Neural cell (in vitro differentiated cells): ENCODE data around the gene PDE11A. TPM values are rescaled to one million over a fixed set of nuclear protein-coding genes. Genes with fewer than 3 reads are reported as not detected.

Experiments
- H2AFZ ChIP-seq: fragments of 200-600, 300-800 bp; sonication (generic), shearing (Covaris generic); 2 replicates; pipeline ENCODE4 v1.6.0; 2014; ENCODE audit warnings: low read depth, mild to moderate bottlenecking, antibody characterized with exemption, low read length, moderate library complexity
- H3F3A ChIP-seq: fragments of 200-600 bp; shearing (Covaris generic); 2 replicates; pipeline ENCODE4 v1.6.1; 2016; ENCODE audit warnings: mild to moderate bottlenecking, moderate library complexity, mixed read lengths, antibody characterized with exemption, low read length; ENCODE audit not compliant: insufficient read depth, poor library complexity, severe bottlenecking
- H3K27ac ChIP-seq: fragments of 200-600, 300-800 bp; sonication (generic), shearing (Covaris generic); 2 replicates; pipeline ENCODE4 v1.5.1; 2014; ENCODE audit warnings: mild to moderate bottlenecking, low read length, moderate library complexity
- H3K27me3 ChIP-seq: fragments of 300-800, 200-600 bp; sonication (generic), shearing (Covaris generic); 2 replicates; pipeline ENCODE4 v1.6.0; 2014; ENCODE audit warnings: mild to moderate bottlenecking, low read depth, low read length, moderate library complexity; ENCODE audit not compliant: insufficient read depth
- H3K36me3 ChIP-seq: fragments of 300-800, 200-600 bp; sonication (generic), shearing (Covaris generic); 2 replicates; pipeline ENCODE4 v1.5.1; 2014; ENCODE audit warnings: mild to moderate bottlenecking, antibody characterized with exemption, low read length, moderate library complexity; ENCODE audit not compliant: insufficient read depth
- H3K4me2 ChIP-seq: fragments of 300-800, 200-600 bp; sonication (generic), shearing (Covaris generic); 2 replicates; pipeline ENCODE4 v1.6.0; 2014; ENCODE audit warnings: mild to moderate bottlenecking, low read length
- H3K4me3 ChIP-seq: fragments of 300-800, 200-600 bp; sonication (generic), shearing (Covaris generic); 2 replicates; pipeline ENCODE4 v1.5.1; 2014; ENCODE audit warnings: mild to moderate bottlenecking, low read length, moderate library complexity
- H3K79me2 ChIP-seq: fragments of 200-600 bp; shearing (Covaris generic); replicated peaks from 2 replicates; pipeline ENCODE4 v1.6.0; 2014; ENCODE audit warnings: mild to moderate bottlenecking, low read length, moderate library complexity; ENCODE audit not compliant: insufficient read depth
- H3K9ac ChIP-seq: fragments of 300-800, 200-600 bp; sonication (generic), shearing (Covaris generic); 2 replicates; pipeline ENCODE4 v1.6.1; 2016; ENCODE audit warnings: mild to moderate bottlenecking, low read length, mixed read lengths
- H3K9me2 ChIP-seq: fragments of 200-600 bp; shearing (Covaris generic); 2 replicates; pipeline ENCODE4 v1.6.1; 2016; ENCODE audit warnings: mild to moderate bottlenecking, low read length, mixed read lengths; ENCODE audit not compliant: insufficient read depth
- H3K9me3 ChIP-seq: fragments of 200-600, 300-800 bp; sonication (generic), shearing (Covaris generic); 2 replicates; pipeline ENCODE4 v1.6.1; 2016; ENCODE audit warnings: mild to moderate bottlenecking, mixed run types, low read length, moderate library complexity, mixed read lengths
- H4K20me1 ChIP-seq: fragments of 200-600 bp; shearing (Covaris generic); 2 replicates; pipeline ENCODE4 v1.6.1; 2016; ENCODE audit warnings: mild to moderate bottlenecking, mixed run types; ENCODE audit not compliant: insufficient read depth
- EP300 ChIP-seq: fragments of 450-650 bp; conservative IDR thresholded peaks from 2 replicates; pipeline ENCODE4 v1.6.1; 2014; ENCODE audit warnings: antibody characterized with exemption, mild to moderate bottlenecking, moderate library complexity; ENCODE audit not compliant: poor library complexity, severe bottlenecking
- EZH2 ChIP-seq: fragments of 200-600, 300-800 bp; shearing (Covaris generic), sonication (generic); IDR thresholded peaks from 2 replicates; pipeline ENCODE4 v1.6.1; 2014; ENCODE audit warnings: antibody characterized with exemption, low read length, borderline replicate concordance, mild to moderate bottlenecking; ENCODE audit not compliant: insufficient read depth, poor library complexity, severe bottlenecking
- MXI1 ChIP-seq: fragments of 450-650 bp; conservative IDR thresholded peaks from 2 replicates; pipeline ENCODE4 v1.6.1; 2014; ENCODE audit warnings: antibody characterized with exemption, mild to moderate bottlenecking; ENCODE audit not compliant: poor library complexity, severe bottlenecking
- POLR2AphosphoS5 ChIP-seq: IDR thresholded peaks from 2 replicates; pipeline ENCODE4 v1.6.1; 2012
- RAD21 ChIP-seq: fragments of 450-650 bp; conservative IDR thresholded peaks from 2 replicates; pipeline ENCODE4 v1.6.1; 2014; ENCODE audit warnings: antibody characterized with exemption, mild to moderate bottlenecking, moderate library complexity
- SMC3 ChIP-seq: fragments of 450-650 bp; conservative IDR thresholded peaks from 2 replicates; pipeline ENCODE4 v1.6.1; 2014; ENCODE audit warnings: antibody characterized with exemption, mild to moderate bottlenecking, moderate library complexity; ENCODE audit not compliant: poor library complexity
- TAF1 ChIP-seq: IDR thresholded peaks from 2 replicates; pipeline ENCODE4 v1.6.1; 2012; ENCODE audit warnings: low read depth
- polyA plus RNA-seq: library from polyadenylated mRNA; depleted of rRNA; stranded (reverse); fragments of >200 nt; gene quantifications from 2 replicates; pipeline ENCODE4 v1.2.3, GENCODE V29; 2014
- TF ChIP-seq, protein P1 (sequence below): IDR thresholded peaks from 2 replicates; pipeline ENCODE4 v1.6.1; 2012; ENCODE audit warnings: borderline replicate concordance
- TF ChIP-seq, protein P2 (sequence below): fragments of 450-650 bp; IDR thresholded peaks from 2 replicates; pipeline ENCODE4 v1.5.1; 2014; ENCODE audit warnings: antibody characterized with exemption, mild to moderate bottlenecking, moderate library complexity; ENCODE audit not compliant: poor library complexity, severe bottlenecking

Gene PDE11A
- polyA plus RNA-seq, 1 donor from 2014 or later = 0.89 TPM

DNA sequence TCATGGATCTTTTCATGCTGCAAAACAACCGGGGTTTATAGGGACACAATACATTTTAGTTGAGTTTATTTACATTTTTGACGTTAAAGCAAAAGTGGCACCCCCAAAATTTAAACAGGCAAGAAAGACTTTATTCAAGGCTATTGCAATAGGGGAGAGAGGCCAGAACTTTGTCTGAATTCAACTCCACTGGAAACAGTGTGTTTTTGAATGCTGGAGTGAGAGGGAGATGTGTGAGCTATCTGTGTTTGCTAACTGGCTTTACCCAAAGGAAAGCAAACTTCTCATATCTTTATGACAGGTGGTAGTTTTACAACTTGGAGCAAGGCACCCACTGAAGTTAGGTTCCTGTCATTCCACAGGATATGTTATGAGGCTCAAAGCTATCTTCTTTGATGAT lies 472.6 kb downstream of the PDE11A start:
- Histone ChIP-seq H3F3A (no peaks in the 10 kb centered on the region), H3K9me2 (no peaks in the 10 kb centered on the region), H3K4me2 (no peak overlapping the region), H3K79me2 (no peaks in the 10 kb centered on the region), H3K27ac (no peak overlapping the region), H3K4me3 (no peak overlapping the region), H3K9me3 (no peaks in the 10 kb centered on the region), H3K27me3 (no peaks in the 10 kb centered on the region), H3K36me3 (no peaks in the 10 kb centered on the region), H3K9ac (no peak overlapping the region), H4K20me1 (no peaks in the 10 kb centered on the region), H2AFZ (no peak overlapping the region)
- TF ChIP-seq EZH2 (no peak), RAD21 (no peak), TAF1 (no peak), MXI1 (no peak), SMC3 (no peak), POLR2AphosphoS5 (no peak), EP300 (no peak)
- TF ChIP-seq, protein P1, sequence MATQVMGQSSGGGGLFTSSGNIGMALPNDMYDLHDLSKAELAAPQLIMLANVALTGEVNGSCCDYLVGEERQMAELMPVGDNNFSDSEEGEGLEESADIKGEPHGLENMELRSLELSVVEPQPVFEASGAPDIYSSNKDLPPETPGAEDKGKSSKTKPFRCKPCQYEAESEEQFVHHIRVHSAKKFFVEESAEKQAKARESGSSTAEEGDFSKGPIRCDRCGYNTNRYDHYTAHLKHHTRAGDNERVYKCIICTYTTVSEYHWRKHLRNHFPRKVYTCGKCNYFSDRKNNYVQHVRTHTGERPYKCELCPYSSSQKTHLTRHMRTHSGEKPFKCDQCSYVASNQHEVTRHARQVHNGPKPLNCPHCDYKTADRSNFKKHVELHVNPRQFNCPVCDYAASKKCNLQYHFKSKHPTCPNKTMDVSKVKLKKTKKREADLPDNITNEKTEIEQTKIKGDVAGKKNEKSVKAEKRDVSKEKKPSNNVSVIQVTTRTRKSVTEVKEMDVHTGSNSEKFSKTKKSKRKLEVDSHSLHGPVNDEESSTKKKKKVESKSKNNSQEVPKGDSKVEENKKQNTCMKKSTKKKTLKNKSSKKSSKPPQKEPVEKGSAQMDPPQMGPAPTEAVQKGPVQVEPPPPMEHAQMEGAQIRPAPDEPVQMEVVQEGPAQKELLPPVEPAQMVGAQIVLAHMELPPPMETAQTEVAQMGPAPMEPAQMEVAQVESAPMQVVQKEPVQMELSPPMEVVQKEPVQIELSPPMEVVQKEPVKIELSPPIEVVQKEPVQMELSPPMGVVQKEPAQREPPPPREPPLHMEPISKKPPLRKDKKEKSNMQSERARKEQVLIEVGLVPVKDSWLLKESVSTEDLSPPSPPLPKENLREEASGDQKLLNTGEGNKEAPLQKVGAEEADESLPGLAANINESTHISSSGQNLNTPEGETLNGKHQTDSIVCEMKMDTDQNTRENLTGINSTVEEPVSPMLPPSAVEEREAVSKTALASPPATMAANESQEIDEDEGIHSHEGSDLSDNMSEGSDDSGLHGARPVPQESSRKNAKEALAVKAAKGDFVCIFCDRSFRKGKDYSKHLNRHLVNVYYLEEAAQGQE = no peak
- TF ChIP-seq, protein P2, sequence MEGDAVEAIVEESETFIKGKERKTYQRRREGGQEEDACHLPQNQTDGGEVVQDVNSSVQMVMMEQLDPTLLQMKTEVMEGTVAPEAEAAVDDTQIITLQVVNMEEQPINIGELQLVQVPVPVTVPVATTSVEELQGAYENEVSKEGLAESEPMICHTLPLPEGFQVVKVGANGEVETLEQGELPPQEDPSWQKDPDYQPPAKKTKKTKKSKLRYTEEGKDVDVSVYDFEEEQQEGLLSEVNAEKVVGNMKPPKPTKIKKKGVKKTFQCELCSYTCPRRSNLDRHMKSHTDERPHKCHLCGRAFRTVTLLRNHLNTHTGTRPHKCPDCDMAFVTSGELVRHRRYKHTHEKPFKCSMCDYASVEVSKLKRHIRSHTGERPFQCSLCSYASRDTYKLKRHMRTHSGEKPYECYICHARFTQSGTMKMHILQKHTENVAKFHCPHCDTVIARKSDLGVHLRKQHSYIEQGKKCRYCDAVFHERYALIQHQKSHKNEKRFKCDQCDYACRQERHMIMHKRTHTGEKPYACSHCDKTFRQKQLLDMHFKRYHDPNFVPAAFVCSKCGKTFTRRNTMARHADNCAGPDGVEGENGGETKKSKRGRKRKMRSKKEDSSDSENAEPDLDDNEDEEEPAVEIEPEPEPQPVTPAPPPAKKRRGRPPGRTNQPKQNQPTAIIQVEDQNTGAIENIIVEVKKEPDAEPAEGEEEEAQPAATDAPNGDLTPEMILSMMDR = no peak

DNA sequence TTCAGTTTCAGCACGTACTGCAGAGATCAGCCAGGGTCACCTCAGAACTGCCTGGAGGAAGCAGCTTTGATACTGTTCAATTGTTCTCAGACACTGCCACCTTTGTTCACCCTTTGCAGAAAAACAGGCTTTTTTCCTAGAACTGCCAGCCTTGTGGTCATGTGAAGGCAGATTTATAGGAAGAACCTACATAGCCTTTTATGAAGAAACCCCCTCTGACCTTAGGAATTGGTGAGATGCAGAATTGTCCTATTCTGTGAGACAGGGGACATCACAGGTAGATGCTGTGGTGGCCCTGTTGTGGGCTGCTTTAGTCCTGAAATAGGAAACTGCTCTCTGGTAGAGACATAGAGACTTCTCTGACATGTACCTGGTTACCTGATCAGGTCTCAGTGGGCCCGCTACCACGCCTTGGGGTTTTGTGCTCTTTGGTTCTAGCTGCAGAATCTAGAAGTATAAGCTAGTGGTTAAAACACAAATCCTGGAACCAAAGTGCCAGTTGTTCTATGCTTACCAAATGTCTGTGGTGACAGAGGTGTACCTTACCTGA lies 473.4 kb downstream of the PDE11A start:
- Histone ChIP-seq H3K27me3 (no peaks in the 10 kb centered on the region), H3F3A (no peaks in the 10 kb centered on the region), H2AFZ (no peak overlapping the region), H3K4me2 (no peak overlapping the region), H3K79me2 (no peaks in the 10 kb centered on the region), H3K9me2 (no peaks in the 10 kb centered on the region), H3K9me3 (no peaks in the 10 kb centered on the region), H3K27ac (no peak overlapping the region), H3K9ac (no peak overlapping the region), H3K4me3 (no peak overlapping the region), H3K36me3 (no peaks in the 10 kb centered on the region), H4K20me1 (no peaks in the 10 kb centered on the region)
- TF ChIP-seq MXI1 (no peak), SMC3 (no peak), EZH2 (no peak), TAF1 (no peak), POLR2AphosphoS5 (no peak), RAD21 (no peak), EP300 (no peak)
- TF ChIP-seq, protein P1 = no peak
- TF ChIP-seq, protein P2 = no peak
